OCI-LY1 (cell line): ENCODE data around the gene RFX4.

Experiments used
- CTCF ChIP-seq: fragments of 200-600 bp; sonication (generic), shearing (Covaris generic); IDR thresholded peaks from 2 replicates; pipeline ENCODE4 v1.5.1; 2017; ENCODE audit warnings: mild to moderate bottlenecking, antibody characterized with exemption, low read length, moderate library complexity, mixed read lengths
- EZH2 ChIP-seq: fragments of 200-600 bp; sonication (generic), shearing (Covaris generic); IDR thresholded peaks from 2 replicates; pipeline ENCODE4 v1.8.0; 2017; ENCODE audit warnings: borderline replicate concordance, mixed run types, mild to moderate bottlenecking, antibody characterized with exemption, low read length, moderate library complexity, mixed read lengths

GRCh38 chr12:106564678-106565329, 18.0 kb upstream of the RFX4 start:
- TF ChIP-seq CTCF: no peak
- no peak for TF ChIP-seq EZH2
